Neural cell (in vitro differentiated cells): ENCODE measurements around the gene STOM. TPM values are rescaled to one million over a fixed set of nuclear protein-coding genes. Genes with fewer than 3 reads are reported as not detected.

Source experiments
- H2AFZ ChIP-seq: fragments of 200-600, 300-800 bp; sonication (generic), shearing (Covaris generic); 2 replicates; pipeline ENCODE4 v1.6.0; 2014; ENCODE audit warnings: low read depth, mild to moderate bottlenecking, antibody characterized with exemption, low read length, moderate library complexity
- H3F3A ChIP-seq: fragments of 200-600 bp; shearing (Covaris generic); 2 replicates; pipeline ENCODE4 v1.6.1; 2016; ENCODE audit warnings: mild to moderate bottlenecking, moderate library complexity, mixed read lengths, antibody characterized with exemption, low read length; ENCODE audit not compliant: insufficient read depth, poor library complexity, severe bottlenecking
- H3K27ac ChIP-seq: fragments of 200-600, 300-800 bp; sonication (generic), shearing (Covaris generic); 2 replicates; pipeline ENCODE4 v1.5.1; 2014; ENCODE audit warnings: mild to moderate bottlenecking, low read length, moderate library complexity
- H3K27me3 ChIP-seq: fragments of 300-800, 200-600 bp; sonication (generic), shearing (Covaris generic); 2 replicates; pipeline ENCODE4 v1.6.0; 2014; ENCODE audit warnings: mild to moderate bottlenecking, low read depth, low read length, moderate library complexity; ENCODE audit not compliant: insufficient read depth
- H3K36me3 ChIP-seq: fragments of 300-800, 200-600 bp; sonication (generic), shearing (Covaris generic); 2 replicates; pipeline ENCODE4 v1.5.1; 2014; ENCODE audit warnings: mild to moderate bottlenecking, antibody characterized with exemption, low read length, moderate library complexity; ENCODE audit not compliant: insufficient read depth
- H3K4me2 ChIP-seq: fragments of 300-800, 200-600 bp; sonication (generic), shearing (Covaris generic); 2 replicates; pipeline ENCODE4 v1.6.0; 2014; ENCODE audit warnings: mild to moderate bottlenecking, low read length
- H3K4me3 ChIP-seq: fragments of 300-800, 200-600 bp; sonication (generic), shearing (Covaris generic); 2 replicates; pipeline ENCODE4 v1.5.1; 2014; ENCODE audit warnings: mild to moderate bottlenecking, low read length, moderate library complexity
- H3K79me2 ChIP-seq: fragments of 200-600 bp; shearing (Covaris generic); replicated peaks from 2 replicates; pipeline ENCODE4 v1.6.0; 2014; ENCODE audit warnings: mild to moderate bottlenecking, low read length, moderate library complexity; ENCODE audit not compliant: insufficient read depth
- H3K9ac ChIP-seq: fragments of 300-800, 200-600 bp; sonication (generic), shearing (Covaris generic); 2 replicates; pipeline ENCODE4 v1.6.1; 2016; ENCODE audit warnings: mild to moderate bottlenecking, low read length, mixed read lengths
- H3K9me2 ChIP-seq: fragments of 200-600 bp; shearing (Covaris generic); 2 replicates; pipeline ENCODE4 v1.6.1; 2016; ENCODE audit warnings: mild to moderate bottlenecking, low read length, mixed read lengths; ENCODE audit not compliant: insufficient read depth
- H3K9me3 ChIP-seq: fragments of 200-600, 300-800 bp; sonication (generic), shearing (Covaris generic); 2 replicates; pipeline ENCODE4 v1.6.1; 2016; ENCODE audit warnings: mild to moderate bottlenecking, mixed run types, low read length, moderate library complexity, mixed read lengths
- H4K20me1 ChIP-seq: fragments of 200-600 bp; shearing (Covaris generic); 2 replicates; pipeline ENCODE4 v1.6.1; 2016; ENCODE audit warnings: mild to moderate bottlenecking, mixed run types; ENCODE audit not compliant: insufficient read depth
- CTCF ChIP-seq: fragments of 450-650 bp; IDR thresholded peaks from 2 replicates; pipeline ENCODE4 v1.5.1; 2014; ENCODE audit warnings: antibody characterized with exemption, mild to moderate bottlenecking, moderate library complexity; ENCODE audit not compliant: poor library complexity, severe bottlenecking
- EP300 ChIP-seq: fragments of 450-650 bp; conservative IDR thresholded peaks from 2 replicates; pipeline ENCODE4 v1.6.1; 2014; ENCODE audit warnings: antibody characterized with exemption, mild to moderate bottlenecking, moderate library complexity; ENCODE audit not compliant: poor library complexity, severe bottlenecking
- EZH2 ChIP-seq: fragments of 200-600, 300-800 bp; shearing (Covaris generic), sonication (generic); IDR thresholded peaks from 2 replicates; pipeline ENCODE4 v1.6.1; 2014; ENCODE audit warnings: antibody characterized with exemption, low read length, borderline replicate concordance, mild to moderate bottlenecking; ENCODE audit not compliant: insufficient read depth, poor library complexity, severe bottlenecking
- MXI1 ChIP-seq: fragments of 450-650 bp; conservative IDR thresholded peaks from 2 replicates; pipeline ENCODE4 v1.6.1; 2014; ENCODE audit warnings: antibody characterized with exemption, mild to moderate bottlenecking; ENCODE audit not compliant: poor library complexity, severe bottlenecking
- POLR2AphosphoS5 ChIP-seq: IDR thresholded peaks from 2 replicates; pipeline ENCODE4 v1.6.1; 2012
- RAD21 ChIP-seq: fragments of 450-650 bp; conservative IDR thresholded peaks from 2 replicates; pipeline ENCODE4 v1.6.1; 2014; ENCODE audit warnings: antibody characterized with exemption, mild to moderate bottlenecking, moderate library complexity
- SMC3 ChIP-seq: fragments of 450-650 bp; conservative IDR thresholded peaks from 2 replicates; pipeline ENCODE4 v1.6.1; 2014; ENCODE audit warnings: antibody characterized with exemption, mild to moderate bottlenecking, moderate library complexity; ENCODE audit not compliant: poor library complexity
- TAF1 ChIP-seq: IDR thresholded peaks from 2 replicates; pipeline ENCODE4 v1.6.1; 2012; ENCODE audit warnings: low read depth
- polyA plus RNA-seq: library from polyadenylated mRNA; depleted of rRNA; stranded (reverse); fragments of >200 nt; gene quantifications from 2 replicates; pipeline ENCODE4 v1.2.3, GENCODE V29; 2014
- TF ChIP-seq, protein P1 (sequence below): IDR thresholded peaks from 2 replicates; pipeline ENCODE4 v1.6.1; 2012; ENCODE audit warnings: borderline replicate concordance

Gene STOM
- polyA plus RNA-seq, 1 donor from 2014 or later, result 0.11 TPM

DNA sequence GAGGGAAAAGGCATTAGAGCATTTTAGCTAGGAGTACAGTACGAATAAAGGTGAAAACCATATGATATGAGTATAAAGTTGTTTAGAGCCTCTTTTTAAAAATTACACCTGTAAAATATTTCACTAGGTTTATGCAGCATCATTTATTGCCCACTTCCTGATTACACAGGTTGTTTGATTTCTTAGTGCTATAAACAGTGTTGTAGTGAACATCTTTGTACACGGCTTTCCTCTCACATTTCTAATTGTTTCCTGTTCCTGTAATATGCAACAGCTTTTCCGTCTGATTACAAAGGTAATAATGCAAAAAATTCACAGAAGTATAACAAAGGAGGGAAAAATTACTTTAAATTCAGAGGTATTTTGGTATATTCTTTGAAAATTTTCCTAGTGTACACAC, 13.0 kb downstream of the STOM start:
- TF ChIP-seq RAD21, result no peak
- no peak for TF ChIP-seq CTCF
- TF ChIP-seq SMC3, result no peak
- TF ChIP-seq EZH2, result no peak
- TF ChIP-seq, protein P1, sequence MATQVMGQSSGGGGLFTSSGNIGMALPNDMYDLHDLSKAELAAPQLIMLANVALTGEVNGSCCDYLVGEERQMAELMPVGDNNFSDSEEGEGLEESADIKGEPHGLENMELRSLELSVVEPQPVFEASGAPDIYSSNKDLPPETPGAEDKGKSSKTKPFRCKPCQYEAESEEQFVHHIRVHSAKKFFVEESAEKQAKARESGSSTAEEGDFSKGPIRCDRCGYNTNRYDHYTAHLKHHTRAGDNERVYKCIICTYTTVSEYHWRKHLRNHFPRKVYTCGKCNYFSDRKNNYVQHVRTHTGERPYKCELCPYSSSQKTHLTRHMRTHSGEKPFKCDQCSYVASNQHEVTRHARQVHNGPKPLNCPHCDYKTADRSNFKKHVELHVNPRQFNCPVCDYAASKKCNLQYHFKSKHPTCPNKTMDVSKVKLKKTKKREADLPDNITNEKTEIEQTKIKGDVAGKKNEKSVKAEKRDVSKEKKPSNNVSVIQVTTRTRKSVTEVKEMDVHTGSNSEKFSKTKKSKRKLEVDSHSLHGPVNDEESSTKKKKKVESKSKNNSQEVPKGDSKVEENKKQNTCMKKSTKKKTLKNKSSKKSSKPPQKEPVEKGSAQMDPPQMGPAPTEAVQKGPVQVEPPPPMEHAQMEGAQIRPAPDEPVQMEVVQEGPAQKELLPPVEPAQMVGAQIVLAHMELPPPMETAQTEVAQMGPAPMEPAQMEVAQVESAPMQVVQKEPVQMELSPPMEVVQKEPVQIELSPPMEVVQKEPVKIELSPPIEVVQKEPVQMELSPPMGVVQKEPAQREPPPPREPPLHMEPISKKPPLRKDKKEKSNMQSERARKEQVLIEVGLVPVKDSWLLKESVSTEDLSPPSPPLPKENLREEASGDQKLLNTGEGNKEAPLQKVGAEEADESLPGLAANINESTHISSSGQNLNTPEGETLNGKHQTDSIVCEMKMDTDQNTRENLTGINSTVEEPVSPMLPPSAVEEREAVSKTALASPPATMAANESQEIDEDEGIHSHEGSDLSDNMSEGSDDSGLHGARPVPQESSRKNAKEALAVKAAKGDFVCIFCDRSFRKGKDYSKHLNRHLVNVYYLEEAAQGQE, result no peak
- no peak for TF ChIP-seq EP300
- TF ChIP-seq MXI1, result no peak
- no peaks in the 10 kb centered on the region for H3K79me2 ChIP-seq
- no peaks in the 10 kb centered on the region for H3K27me3 ChIP-seq

DNA sequence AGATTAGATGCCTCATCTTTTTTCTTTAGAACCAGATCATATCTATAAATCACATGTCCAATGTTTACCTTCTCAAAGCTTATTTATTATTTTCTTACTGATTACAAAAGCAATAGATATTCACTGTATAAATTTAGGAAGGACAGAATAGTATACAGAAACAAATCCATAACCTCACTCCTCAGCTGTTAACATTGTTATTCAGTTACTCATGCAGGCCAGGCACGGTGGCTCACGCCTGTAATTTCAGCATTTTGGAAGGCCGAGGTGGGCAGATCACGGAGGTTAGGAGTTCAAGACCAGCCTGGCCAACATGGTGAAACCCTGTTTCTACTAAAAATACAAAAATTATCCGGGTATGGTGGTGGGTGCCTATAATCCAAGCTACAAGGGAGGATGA, 15.3 kb downstream of the STOM start:
- Histone ChIP-seq H3K9me3 (no peaks in the 10 kb centered on the region), H3K27ac (no peak overlapping the region), H2AFZ (no peak overlapping the region), H3K4me2 (no peak overlapping the region), H4K20me1 (no peaks in the 10 kb centered on the region), H3K9me2 (no peaks in the 10 kb centered on the region), H3K27me3 (no peaks in the 10 kb centered on the region), H3K9ac (no peak overlapping the region), H3K79me2 (no peaks in the 10 kb centered on the region), H3F3A (no peaks in the 10 kb centered on the region), H3K4me3 (no peak overlapping the region), H3K36me3 (no peaks in the 10 kb centered on the region)
- TF ChIP-seq EZH2, result no peak
- no peak for TF ChIP-seq RAD21
- no peak for TF ChIP-seq TAF1
- TF ChIP-seq POLR2AphosphoS5, result no peak
- no peak for TF ChIP-seq SMC3
- TF ChIP-seq CTCF, result no peak
- TF ChIP-seq, protein P1, result no peak
- TF ChIP-seq EP300, result no peak
- TF ChIP-seq MXI1, result no peak

More for the DNA sequence above, 13.0 kb downstream of the STOM start:
- Histone ChIP-seq H3K9me2 (no peaks in the 10 kb centered on the region), H3K9ac (no peak overlapping the region), H4K20me1 (no peaks in the 10 kb centered on the region), H3K9me3 (no peaks in the 10 kb centered on the region), H3F3A (no peaks in the 10 kb centered on the region), H3K4me2 (no peak overlapping the region), H3K4me3 (no peak overlapping the region), H3K36me3 (no peaks in the 10 kb centered on the region), H2AFZ (no peak overlapping the region), H3K27ac (no peak overlapping the region)
